ENCODE measurements around the gene COTL1. TPM values are rescaled to one million over a fixed set of nuclear protein-coding genes. Genes with fewer than 3 reads are reported as not detected.

COTL1 gene
- 10 to 100 TPM; 19.1 to 66.9 (median 29.4) TPM for total RNA-seq

- intact Hi-C loops (cut with DNase I; ENCODE audit: low total_unique reads) = no loop called here
- no peaks in the 10 kb centered on the region for H3K27me3 ChIP-seq
- no peaks in the 10 kb centered on the region for H3K4me1 ChIP-seq
- TF ChIP-seq, protein P1, sequence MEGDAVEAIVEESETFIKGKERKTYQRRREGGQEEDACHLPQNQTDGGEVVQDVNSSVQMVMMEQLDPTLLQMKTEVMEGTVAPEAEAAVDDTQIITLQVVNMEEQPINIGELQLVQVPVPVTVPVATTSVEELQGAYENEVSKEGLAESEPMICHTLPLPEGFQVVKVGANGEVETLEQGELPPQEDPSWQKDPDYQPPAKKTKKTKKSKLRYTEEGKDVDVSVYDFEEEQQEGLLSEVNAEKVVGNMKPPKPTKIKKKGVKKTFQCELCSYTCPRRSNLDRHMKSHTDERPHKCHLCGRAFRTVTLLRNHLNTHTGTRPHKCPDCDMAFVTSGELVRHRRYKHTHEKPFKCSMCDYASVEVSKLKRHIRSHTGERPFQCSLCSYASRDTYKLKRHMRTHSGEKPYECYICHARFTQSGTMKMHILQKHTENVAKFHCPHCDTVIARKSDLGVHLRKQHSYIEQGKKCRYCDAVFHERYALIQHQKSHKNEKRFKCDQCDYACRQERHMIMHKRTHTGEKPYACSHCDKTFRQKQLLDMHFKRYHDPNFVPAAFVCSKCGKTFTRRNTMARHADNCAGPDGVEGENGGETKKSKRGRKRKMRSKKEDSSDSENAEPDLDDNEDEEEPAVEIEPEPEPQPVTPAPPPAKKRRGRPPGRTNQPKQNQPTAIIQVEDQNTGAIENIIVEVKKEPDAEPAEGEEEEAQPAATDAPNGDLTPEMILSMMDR (IDR thresholded peaks at IDR 0.05) = peak in 1 of 4 experiments; percentile 38
- peak; percentile 94 to 97 for TF ChIP-seq POLR2A (IDR thresholded peaks at IDR 0.05)
- H3K36me3 ChIP-seq = no peaks in the 10 kb centered on the region
- H3K9me3 ChIP-seq = no peaks in the 10 kb centered on the region
- DNase-seq = peak; percentile 98
- H3K27ac ChIP-seq = peak within 1 kb of the TSS; percentile 68 to 88
- peak within 1 kb of the TSS; percentile 50 to 77 for H3K4me3 ChIP-seq
Measured at GRCh38 chr16:84617791-84618580, at the start of gene COTL1. COTL1 (minus strand) TSS chr16:84618078; CDS start chr16:84617914, 164 bp downstream.

DNA sequence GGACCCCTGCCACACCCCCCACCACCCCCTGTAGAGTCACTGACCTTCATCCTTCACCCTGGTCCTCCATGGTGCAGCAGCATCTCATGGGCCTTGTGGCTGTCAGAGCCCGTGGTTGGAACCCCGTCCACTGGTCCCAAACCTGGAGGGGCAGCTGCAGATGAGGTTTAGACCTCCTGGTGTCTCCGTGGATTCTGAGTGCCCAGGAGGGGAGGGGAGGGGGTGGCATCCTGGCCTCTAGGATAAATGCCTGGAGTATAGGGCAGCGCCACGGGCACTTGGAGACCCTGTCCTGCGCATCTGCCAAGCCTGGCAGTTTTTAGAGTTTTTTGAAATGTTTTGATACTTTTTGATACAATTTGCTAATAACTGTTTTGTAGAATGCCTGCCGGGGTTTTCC lies 48.0 kb upstream of the COTL1 start:
- Histone ChIP-seq H3K27me3 (no peaks in the 10 kb centered on the region), H3K4me1 (no peaks in the 10 kb centered on the region), H3K27ac (no peak overlapping the region), H3K9me3 (no peaks in the 10 kb centered on the region), H3K4me3 (no peak overlapping the region), H3K36me3 (no peaks in the 10 kb centered on the region)
- DNase-seq = no peak
- TF ChIP-seq POLR2A (IDR thresholded peaks at IDR 0.05) = no peak
- TF ChIP-seq, protein P1 (IDR thresholded peaks at IDR 0.05) = no peak
- intact Hi-C loops (cut with DNase I; ENCODE audit: low total_unique reads) = no loop called here

DNA sequence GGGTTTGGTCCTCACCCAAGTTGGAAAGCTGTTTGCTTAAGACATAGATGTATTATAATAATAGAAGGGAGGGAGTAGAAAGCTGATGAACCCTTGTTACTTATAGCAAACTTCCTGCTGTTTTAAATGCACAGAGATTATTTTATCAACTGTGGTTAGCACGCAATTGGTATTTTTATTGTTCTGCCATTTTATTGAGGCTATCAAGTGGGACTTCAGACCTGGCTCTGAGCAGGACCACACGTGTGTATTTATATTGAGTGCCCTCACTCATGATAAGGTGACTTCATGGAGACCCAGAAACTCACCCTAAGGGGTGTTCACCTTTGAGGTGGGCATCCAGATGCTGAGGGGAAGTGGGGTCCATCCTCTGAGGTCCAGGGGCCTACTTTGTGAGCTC lies 47.5 kb upstream of the COTL1 start:
- no peak overlapping the region for H3K4me3 ChIP-seq
- H3K27ac ChIP-seq = no peak overlapping the region
- DNase-seq = no peak
- TF ChIP-seq POLR2A (IDR thresholded peaks at IDR 0.05) = no peak
- TF ChIP-seq, protein P1 (IDR thresholded peaks at IDR 0.05) = no peak
- no peaks in the 10 kb centered on the region for H3K4me1 ChIP-seq
- H3K36me3 ChIP-seq = no peaks in the 10 kb centered on the region
- H3K27me3 ChIP-seq = no peaks in the 10 kb centered on the region
- intact Hi-C loops (cut with DNase I; ENCODE audit: low total_unique reads) = no loop called here
- H3K9me3 ChIP-seq = no peaks in the 10 kb centered on the region

- H3K27ac ChIP-seq = no peak overlapping the region
- H3K27me3 ChIP-seq = no peaks in the 10 kb centered on the region
- H3K4me3 ChIP-seq = no peak overlapping the region
- TF ChIP-seq, protein P1 (IDR thresholded peaks at IDR 0.05) = no peak
- TF ChIP-seq POLR2A (IDR thresholded peaks at IDR 0.05) = no peak
- no peaks in the 10 kb centered on the region for H3K4me1 ChIP-seq
- H3K9me3 ChIP-seq = no peaks in the 10 kb centered on the region
- intact Hi-C loops (cut with DNase I; ENCODE audit: low total_unique reads) = no loop called here
- DNase-seq = no peak
- H3K36me3 ChIP-seq = no peaks in the 10 kb centered on the region
Measured at GRCh38 chr16:84663433-84664101, 45.7 kb upstream of the COTL1 start.

- Histone ChIP-seq H3K36me3 (no peaks in the 10 kb centered on the region), H3K4me3 (no peak overlapping the region), H3K4me1 (no peaks in the 10 kb centered on the region), H3K27ac (no peak overlapping the region), H3K9me3 (no peaks in the 10 kb centered on the region), H3K27me3 (no peaks in the 10 kb centered on the region)
- no peak for DNase-seq
- intact Hi-C loops (cut with DNase I; ENCODE audit: low total_unique reads) = no loop called here
- TF ChIP-seq, protein P1 (IDR thresholded peaks at IDR 0.05) = no peak
Measured at GRCh38 chr16:84662471-84662870, 44.6 kb upstream of the COTL1 start.
